Loucy (cell line): ENCODE measurements around the gene PAXX.

Experiments
- CTCF ChIP-seq: fragments of 200-600 bp; sonication (generic); conservative IDR thresholded peaks from 2 replicates; pipeline ENCODE4 v1.5.1; 2014; ENCODE audit warnings: mild to moderate bottlenecking, antibody characterized with exemption, low read length
- EZH2phosphoT487 ChIP-seq: fragments of 200-600 bp; IDR thresholded peaks from 2 replicates; pipeline ENCODE4 v1.6.1; 2018; ENCODE audit warnings: antibody characterized with exemption, mild to moderate bottlenecking, moderate library complexity, borderline replicate concordance

GRCh38 chr9:136995362-136995761 is 3.1 kb downstream of the PAXX start:
- TF ChIP-seq CTCF: no peak
- TF ChIP-seq EZH2phosphoT487: no peak
